NCI-H446 treated with DMSO at 0.1 percent for 48 hours (cell line): ENCODE data around the gene CTTN.

Source experiments
- DNase-seq: peaks from one replicate; lab custom pipeline; 2025; lab: John Stamatoyannopoulos, UW

Gene CTTN

DNA sequence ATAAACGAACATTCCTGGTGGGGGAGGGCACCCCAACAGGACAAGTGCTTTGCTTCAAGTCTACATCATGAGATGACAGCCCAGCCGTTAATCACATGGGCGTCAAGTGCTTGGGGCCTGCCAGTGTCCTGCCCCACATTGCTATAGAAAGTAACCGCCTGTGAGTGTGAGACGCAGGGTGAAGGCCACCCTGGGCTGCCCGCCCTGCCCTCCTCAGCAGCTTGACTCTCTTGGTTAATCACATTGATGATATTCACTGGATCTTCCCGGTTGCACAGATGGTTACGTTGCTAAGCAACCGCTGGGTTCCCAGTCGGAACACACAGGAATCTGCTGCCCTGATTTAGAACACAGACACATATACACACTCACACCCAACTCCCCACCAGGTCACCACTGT lies 79.3 kb downstream of the CTTN start:
- no peak for DNase-seq

DNA sequence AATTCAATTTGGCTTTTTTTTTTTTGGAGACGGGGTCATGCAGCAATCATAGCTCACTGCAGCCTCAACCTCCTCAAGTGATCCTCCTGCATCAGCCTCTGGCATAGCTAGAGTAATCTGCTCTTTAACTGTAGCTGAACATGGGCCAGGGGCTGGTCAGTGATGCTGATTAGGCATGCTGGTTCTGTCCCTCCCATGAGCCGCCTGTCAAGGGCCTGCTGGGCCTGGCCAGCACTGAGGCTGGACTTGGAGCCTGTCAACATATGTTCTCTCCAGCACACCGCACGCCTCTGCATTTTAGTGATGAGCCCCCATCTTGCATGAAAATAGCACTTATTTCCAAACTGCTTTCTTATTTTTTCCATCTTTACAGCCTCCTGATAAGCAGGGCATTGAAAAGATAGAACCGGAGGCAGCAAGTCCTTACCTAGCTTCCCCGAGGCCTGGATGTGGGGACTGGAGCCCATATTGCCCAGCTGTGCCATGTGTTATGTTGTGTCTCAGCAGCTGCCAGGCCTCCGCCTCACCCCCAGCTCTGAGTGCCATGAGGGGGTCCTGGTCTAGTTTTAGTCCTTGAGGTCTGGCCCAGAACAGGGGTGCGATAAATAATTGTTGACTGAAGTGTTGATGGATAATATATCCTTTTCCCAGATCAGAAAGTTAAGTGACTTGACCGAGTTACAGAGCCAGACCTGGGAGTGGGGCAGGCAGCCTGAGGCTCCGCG lies 80.0 kb downstream of the CTTN start:
- no peak for DNase-seq

DNA sequence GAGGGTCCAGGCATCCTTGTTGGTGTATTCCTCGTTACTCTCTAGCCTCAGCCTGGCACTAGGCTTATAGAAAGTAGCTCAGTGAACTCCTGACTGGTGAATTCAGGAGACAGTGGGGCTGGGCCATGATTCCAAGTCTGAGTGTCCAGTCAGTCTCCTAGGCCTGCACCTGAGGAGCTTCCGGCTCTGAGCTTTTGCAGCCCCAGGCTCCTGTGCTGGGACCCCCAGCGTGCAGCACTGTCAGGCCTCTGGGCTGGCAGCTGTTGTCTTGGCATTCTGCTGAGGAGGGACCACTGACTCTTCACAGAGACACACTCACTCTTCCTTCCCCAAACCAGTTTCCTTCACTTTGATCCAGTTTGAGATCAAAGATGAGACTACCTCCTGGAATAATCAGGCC lies 82.4 kb downstream of the CTTN start:
- no peak for DNase-seq

DNA sequence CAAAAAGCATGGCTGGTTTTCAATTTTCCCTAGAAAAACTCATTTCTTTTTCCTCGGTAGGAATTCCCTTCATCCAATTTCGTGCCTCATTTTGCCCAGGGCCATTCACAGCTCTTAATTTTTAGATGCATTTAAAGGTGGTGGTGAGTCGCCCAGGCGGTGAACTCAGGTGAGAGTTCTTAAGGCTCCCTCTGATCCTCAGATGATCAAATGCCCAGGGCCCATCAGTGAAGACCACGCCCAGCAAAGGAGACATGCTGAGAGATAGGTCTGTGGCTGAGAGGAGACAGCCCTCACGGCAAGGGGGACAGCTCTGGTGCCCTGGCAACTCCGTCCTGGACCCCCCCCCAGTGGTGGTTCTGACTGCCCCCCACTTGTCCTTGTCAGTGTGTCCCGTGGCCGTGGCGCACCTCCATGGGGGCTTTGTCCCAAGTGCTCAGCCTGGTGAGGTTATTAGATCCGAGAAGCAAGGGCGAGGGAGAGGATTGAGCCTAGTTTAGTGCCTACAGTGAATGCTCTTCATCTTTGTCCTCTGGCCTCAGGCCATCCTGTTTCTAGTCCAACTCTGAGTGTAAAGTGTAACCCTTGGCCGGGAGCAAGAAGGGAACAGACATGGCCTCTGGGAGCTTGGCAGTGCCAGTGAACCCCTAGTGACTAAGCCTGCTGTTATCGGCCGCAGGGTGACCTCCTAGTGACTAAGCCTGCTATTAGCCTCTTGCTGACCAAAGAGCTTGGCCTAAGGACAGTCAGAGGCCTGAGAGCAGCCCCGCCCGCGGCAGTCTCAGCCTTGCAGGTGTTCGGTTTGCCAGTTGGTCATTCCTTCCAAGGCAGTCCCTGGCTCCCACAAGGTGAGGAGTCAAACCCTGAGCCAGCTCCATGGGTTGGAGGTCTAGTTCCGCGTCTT lies 83.5 kb downstream of the CTTN start:
- DNase-seq = no peak

DNA sequence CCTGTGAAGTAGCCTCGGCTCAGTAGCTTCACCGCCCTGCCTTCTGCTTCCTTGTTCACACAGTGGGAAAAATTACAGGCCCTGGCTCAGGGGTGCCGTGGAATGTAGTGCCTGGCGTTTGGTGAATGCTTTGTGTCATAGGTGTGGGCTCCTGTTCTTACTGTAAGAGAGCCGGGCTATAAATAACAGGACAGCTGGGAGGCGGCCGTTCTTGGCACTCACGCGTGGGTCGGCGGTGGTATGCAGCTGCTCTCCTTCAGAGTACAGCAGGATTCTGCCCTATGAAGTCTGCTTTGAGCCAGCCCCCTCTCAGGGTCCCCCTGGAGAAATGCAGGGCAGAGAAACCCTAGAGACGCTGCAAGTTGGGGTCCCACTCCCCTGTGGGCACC lies 84.2 kb downstream of the CTTN start:
- DNase-seq = no peak

DNA sequence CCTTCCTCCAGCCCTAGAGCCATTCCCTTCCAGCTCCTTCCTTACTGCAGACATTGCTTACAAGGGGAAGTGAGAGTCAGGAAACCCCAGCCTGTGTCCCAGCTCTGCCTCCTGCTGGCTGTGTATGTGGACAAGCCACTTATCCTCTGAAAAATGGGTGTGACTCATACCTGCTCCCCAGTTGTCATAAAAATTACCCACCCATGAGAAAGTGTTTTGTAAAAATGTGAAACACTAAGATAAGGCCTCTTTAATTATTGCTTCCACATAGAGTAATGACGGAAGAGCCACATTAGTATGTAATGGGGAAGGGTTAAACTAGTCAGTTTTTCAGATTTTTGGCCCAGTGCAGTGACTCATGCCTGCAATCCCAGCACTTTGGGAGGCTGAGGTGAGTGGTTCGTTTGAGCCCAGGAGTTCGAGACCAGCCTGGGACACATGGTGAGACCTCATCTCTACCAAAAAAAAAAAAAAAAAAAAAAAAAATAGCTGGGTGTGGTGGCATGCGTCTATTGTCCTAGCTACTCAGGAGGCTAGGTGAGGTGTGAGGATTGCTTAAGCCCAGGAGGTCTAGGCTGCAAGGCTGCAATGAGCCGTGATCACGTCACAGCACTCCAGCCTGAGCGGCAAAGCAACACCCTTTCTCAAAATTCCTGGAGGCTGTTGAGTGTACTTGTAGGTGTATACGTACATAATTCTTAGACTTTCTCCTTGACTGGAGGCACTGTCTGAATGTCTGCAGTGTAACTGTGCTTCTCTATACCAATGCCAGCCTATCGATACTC lies 84.9 kb downstream of the CTTN start:
- DNase-seq = no peak

DNA sequence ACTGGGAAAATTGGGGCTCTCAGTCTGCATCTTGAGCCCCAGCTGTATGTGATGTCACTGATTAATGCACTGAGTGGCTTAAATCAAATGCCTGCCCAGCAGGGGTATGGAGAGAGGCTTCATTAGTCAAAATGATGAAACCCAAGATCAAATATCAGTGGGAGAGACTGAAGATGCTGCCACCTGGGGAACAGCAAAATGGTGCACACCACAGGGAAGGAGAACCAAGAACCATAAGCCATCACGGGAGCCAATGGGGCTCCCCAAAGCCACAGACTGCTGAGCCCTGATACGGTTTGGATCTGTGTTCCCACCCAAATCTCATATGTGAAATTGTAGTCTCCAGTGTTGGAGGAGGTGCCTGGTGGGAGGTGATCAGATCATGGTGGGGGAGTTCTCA lies 85.6 kb downstream of the CTTN start:
- DNase-seq = no peak

DNA sequence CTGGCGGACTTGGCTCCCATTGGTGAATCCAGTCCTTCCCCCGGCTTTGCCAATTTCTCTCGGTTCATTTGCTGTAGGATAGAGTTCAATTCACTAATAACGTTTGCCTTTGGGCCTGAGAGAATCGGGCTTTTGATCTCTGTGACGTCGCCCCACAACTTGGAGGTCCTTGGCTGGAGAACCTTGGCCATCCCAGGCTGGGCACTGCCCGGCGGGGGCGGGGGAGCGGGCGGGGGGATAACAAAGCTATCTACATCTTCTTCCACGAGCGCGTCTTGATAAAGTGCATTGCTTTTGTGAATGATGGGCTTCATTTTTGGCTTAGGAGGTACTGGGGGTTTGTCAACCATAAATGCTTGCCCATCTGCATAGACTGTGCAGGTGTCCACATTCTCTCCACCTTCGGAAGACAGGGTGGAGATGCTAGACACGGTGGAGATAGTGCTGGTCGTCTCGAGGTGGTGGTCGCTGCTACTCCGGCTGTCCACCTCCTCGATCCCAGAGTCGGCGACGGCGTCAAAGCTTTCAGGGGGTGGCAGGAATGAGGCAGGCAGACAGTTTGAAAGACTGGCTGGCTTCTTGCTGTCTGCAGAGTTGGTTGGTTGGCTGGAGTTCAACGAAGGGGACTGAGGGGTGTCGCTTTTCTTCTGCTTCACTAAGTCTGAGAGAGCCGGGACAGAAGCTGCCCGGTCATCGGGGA lies 87.1 kb downstream of the CTTN start:
- DNase-seq = no peak

DNA sequence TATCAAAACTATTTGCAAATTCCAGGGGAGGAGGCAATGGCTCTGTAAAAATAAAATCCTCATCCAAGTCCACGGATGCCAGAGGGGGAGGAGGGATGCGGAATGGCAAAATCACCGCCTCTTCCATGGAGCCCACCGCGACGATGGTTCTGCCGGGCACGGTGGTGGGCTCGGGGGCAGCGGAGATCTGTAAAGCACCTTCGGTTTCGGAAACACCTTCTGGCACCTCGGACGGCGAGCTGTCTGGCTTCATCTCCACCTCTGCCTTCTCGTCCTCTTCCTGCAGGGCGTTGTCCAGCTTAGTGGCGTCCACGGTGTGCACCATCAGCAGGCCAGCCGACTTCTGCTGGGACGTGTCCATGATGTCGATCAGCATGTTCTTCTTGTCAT lies 87.7 kb downstream of the CTTN start:
- no peak for DNase-seq
